ENCODE results near the gene KIF18A.
"Not testable (repeated sequence)": the region's sequence is repeated elsewhere in the genome, so short reads cannot be mapped to it uniquely, and the experiment has no call there.

The KIF18A gene

GRCh38 chr11:28106353-28107043 is 1.5 kb downstream of the KIF18A start:
- DNase-seq = no peak

- DNase-seq = no peak
Observed at GRCh38 chr11:28105869-28106268, 2.1 kb downstream of the KIF18A start.

- no peak for DNase-seq
Observed at GRCh38 chr11:28104984-28105383, 3.0 kb downstream of the KIF18A start.

DNA sequence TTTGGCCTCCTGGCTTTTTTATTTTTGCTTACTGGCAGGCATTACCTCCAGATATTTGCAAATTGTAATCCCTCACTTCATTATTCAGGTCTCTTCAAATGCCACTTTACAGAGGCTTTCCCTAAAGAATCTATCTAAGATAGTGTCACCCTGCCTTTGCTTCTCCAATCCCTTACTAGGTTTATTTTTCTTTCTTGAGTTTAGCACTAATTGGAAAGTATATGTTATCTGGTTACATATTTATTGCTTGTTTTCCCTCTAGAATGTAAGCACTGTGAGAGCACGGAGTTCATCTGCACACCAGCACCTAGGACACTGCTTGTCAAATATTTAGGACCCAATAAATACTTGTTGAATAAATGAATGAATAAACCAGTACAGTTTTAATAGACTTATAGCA is 3.5 kb downstream of the KIF18A start:
- no peak for DNase-seq

DNA sequence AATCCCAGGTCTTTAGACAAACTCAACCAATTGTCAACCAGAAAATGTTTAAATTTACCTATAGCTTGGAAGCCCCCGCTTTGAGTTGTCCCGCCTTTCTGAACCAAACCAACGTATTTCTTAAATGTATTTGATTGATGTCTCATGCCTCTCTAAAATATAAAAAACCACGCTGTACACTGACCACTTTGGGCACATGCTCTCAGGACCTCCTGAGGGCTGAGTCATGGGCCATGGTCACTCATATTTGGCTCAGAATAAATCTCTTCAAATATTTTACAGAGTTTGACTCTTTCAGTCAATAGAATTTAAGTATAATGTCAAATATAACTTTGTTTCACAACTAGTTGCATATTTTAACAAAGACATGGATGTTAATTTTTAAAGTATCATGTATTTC is 5.7 kb downstream of the KIF18A start:
- DNase-seq = not testable (repeated sequence)

DNA sequence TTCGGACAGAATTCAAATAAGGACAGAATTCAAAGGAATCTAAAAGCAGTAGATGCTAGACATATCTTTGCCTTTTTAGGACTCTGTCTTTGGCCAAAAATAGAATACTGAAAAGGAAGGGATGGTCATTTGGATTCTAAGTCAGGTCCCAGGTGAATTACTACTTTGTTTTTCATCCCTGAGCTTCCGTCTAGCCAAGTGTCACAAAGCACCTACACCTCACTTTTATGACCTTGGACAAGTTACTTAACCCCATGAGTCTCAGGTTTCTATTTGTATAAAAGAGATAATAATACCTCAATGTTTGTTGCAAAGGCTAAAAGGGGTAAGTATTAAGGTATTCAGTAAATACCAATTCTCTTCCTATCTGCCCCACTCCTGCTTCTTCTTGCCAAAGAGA is 7.3 kb downstream of the KIF18A start:
- no peak for DNase-seq

GRCh38 chr11:28099715-28100114 is 8.2 kb downstream of the KIF18A start:
- DNase-seq = no peak

GRCh38 chr11:28098257-28098656 is 9.7 kb downstream of the KIF18A start:
- DNase-seq = no peak

DNA sequence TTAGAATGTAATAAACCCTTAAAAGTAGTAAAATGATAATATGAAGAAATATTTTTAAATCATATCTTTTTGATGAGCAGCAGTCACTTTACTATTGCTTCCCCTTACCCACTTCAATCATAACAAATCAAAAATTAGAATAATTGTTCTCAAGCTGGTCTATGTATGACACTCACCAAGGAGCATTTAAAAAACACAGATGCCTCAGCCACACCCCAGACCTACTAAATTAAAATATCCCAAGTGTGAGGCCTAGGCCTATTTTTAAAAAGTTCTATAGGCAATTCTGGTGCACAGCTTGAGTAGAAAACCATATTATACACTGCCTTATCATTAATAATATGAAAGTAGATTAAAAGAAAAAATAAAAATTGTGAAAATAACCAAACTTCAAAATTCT is 15.2 kb downstream of the KIF18A start:
- no peak for DNase-seq

DNA sequence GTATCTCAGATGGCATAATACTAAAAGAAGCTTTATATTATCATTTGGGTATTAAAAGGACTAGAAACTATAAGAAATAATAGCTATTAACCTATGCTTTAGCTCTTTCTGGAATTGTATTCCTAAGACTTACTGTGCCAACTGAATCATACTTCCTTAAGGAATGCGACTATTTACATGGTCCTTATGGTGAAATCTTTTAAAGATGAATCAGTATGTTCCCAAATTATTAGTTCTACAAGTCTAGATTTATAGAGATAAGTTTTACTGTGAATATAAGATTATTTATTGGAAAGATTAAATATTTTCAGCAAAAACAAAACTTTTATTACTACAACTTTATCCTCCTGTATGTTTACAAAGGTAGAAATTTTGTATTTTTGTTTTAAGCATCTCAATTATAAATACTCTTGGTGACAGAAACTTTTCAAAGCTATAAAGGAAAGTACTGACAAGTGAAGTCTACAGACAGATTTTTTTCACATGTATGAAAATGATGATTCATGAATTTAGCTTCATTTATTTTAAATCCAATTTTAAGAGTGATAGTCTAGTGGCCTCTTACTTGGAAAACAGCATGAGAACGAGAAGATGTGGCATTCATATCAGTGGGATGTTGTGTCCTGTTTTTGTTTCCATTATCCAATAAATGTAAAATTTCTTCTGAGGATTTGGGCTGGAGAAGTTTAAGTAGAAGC is 17.8 kb downstream of the KIF18A start:
- no peak for DNase-seq

GRCh38 chr11:28089378-28089777 is 18.6 kb downstream of the KIF18A start:
- DNase-seq = no peak

GRCh38 chr11:28087693-28088092 is 20.3 kb downstream of the KIF18A start:
- not testable (repeated sequence) for DNase-seq

DNA sequence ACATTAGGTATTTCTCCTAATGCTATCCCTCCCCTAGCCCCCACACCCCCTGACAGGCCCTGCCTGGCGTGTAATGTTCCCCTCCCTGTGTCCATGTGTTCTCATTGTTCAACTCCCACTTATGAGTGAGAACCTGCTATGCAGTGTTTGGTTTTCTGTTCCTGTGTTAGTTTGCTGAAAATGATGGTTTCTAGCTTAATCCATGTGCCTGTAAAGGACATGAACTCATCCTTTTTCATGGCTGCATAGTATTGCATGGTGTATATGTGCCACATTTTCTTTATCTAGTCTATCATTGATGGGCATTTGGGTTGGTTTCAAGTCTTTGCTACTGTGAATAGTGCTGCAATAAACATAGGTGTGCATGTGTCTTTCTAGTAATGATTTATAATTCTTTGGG is 20.8 kb downstream of the KIF18A start:
- DNase-seq = not testable (repeated sequence)

DNA sequence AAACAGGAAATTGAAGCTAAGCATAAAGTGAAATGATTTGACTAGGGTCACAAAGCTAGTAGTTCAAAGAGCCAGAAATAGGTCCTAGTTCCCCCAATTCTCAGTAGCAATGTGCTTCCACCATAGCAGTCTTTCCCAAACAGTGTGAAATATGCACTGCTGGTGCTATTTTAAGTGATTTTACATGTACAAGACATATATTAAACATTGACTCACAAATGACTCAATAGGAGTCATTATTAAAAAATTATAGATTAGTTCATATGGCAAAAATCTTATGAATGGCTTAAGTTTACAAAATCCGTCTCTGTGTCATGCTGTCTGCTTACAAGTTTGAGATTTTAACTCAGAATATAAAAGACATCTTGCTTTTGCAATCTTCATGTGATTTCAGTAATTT is 21.4 kb downstream of the KIF18A start:
- DNase-seq = no peak

GRCh38 chr11:28083118-28083517 is 24.8 kb downstream of the KIF18A start:
- DNase-seq = no peak

GRCh38 chr11:28077521-28077920 is 30.4 kb downstream of the KIF18A start:
- DNase-seq = peak; percentile 29 to 66

GRCh38 chr11:28072321-28072720 is 35.6 kb downstream of the KIF18A start:
- DNase-seq = no peak

- no peak for DNase-seq
Observed at GRCh38 chr11:28071305-28071704, 36.7 kb downstream of the KIF18A start.

DNA sequence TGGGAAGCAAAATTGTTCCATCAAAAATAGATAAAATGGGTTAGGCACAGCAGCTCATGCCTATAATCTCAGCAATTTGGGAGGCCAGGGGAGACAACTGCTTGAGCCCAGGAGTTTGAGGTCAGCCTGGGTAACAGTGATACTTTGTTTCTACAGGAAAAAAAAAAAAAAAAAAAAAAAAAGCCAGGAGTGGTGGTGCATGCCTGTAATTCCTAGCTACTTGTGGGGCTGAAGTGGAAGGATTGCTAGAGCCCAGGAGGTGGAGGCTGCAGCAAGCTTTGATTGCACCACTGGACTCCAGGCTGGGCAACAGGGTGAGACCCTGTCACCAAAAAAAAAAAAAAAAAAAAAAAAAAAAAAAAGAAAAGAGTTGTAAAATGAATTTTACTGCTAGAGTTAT is 49.6 kb downstream of the KIF18A start:
- DNase-seq = no peak

DNA sequence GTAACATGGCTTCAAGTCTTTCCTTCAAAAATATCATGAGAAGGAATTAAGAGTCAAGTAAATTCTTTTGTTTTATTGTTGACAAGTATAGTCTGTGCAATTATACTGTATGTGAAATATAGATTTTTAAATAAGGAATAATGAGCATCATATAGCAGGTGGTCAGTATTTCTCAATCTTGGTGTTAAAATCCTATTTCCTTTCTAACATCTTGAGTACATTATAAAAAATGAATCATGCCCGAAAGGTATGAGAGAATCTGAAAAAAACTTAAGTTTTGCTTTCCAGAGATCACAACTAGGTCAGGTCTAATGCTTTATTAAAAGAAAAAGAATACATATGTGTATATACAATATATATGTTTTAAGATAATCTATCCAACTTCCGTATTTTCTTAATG is 53.1 kb downstream of the KIF18A start:
- no peak for DNase-seq

DNA sequence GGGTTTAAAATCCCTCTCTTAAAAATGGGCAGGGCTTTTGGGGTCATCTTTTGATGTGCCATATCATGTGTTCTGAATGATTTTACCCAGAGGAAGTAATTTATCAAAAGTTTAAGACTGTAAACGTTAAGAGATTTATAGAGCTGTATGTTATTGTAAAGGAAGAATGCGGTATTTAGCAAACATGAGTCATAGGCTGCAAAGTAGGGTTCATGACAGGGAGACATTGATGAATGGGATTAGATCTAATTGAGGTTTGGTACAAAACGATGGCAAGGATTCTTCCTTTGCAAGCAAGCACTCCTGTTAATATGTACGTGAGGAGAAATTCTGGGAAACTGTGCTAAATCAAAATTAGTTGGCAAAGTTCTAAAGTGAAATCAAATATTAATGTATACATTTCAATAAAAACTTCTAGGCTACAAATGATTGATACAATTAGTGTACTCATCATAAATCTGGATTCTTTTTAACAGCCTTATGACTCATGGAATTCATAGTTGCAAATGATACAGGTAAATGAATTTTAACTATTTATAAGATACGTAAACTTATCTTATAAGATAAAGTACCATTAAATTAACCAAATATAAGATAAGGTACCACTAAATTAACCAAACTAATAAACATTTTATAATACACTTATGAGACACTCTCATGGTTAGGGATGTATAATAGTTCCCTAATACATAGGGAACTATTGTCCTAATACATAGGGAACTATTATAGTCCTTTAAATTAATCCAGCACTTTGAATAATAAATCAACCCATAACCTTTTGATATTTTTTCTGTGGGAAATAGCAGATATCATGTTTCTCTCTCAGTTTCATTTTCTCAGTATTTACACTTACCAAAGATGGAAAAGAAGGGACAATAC is 58.4 kb downstream of the KIF18A start:
- DNase-seq = peak in 1 of 2 experiments; percentile 20

- no peak for DNase-seq
Observed at GRCh38 chr11:28048812-28049211, 59.1 kb downstream of the KIF18A start.

DNA sequence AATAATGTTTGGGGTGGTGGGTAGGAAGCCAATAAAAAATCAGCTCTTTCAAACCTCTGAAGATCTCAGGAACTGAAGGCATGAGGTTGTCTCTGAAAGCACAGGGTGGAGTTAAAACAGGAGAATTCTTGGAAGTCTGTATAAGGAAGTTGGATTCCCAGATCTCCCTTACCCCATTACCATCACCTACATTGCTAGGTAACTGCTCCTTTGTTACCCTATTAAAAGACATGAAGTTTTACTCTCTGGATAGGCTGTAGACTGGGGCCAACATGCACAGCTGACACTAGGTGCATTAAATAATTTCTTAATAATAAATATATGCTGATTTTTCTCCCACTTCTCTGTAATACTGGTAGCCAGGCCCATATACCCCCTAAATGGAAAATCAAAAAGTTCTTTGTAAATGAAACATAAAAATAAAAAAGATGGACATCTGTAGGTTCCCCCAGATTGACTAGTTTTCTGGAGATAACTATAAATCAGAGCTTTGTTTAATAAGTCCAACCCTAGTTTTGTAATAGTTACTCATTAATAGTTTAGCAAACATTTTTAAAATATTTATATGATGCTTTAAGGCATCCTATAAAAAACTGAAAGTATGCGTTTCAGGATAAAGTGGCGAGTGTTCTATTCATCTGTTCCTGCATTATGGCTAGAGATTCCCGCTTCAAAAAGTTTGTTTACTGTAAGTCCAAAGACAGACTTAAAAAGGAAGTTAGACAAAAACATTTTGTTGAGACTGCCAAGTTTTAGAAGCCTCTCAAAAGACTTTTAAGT is 63.8 kb downstream of the KIF18A start:
- DNase-seq = no peak
